Nephron progenitor cell (in vitro differentiated cells): Measurements from ENCODE around the gene LBHD2.
"Not testable (repeated sequence)": the region's sequence is repeated elsewhere in the genome, so short reads cannot be mapped to it uniquely, and the experiment has no call there.

Source experiments
- DNase-seq: peaks from one replicate; pipeline ENCODE4 v3.0.0; 2021
- H3K27ac Mint-ChIP-seq: 2 replicates; pipeline ENCODE4 v1.8.0; 2021; ENCODE audit warnings: mild to moderate bottlenecking, moderate library complexity, mixed read lengths
- H3K27me3 Mint-ChIP-seq: 2 replicates; pipeline ENCODE4 v1.8.0; 2021; ENCODE audit warnings: mild to moderate bottlenecking, low read depth, mixed read lengths; ENCODE audit not compliant: poor library complexity
- H3K36me3 Mint-ChIP-seq: 2 replicates; pipeline ENCODE4 v1.8.0; 2021; ENCODE audit warnings: low read depth, mixed read lengths
- H3K4me1 Mint-ChIP-seq: 2 replicates; pipeline ENCODE4 v1.8.0; 2021; ENCODE audit warnings: mixed read lengths
- H3K4me3 Mint-ChIP-seq: 2 replicates; pipeline ENCODE4 v1.8.0; 2021; ENCODE audit warnings: mild to moderate bottlenecking, moderate library complexity, mixed read lengths
- H3K9me3 Mint-ChIP-seq: 2 replicates; pipeline ENCODE4 v1.8.0; 2021; ENCODE audit warnings: mild to moderate bottlenecking, moderate library complexity, mixed read lengths
- CTCF ChIP-seq: fragments of 200-600 bp; sonication (generic); IDR thresholded peaks from 2 replicates; pipeline ENCODE4 v1.5.0; 2021; ENCODE audit warnings: antibody characterized with exemption

LBHD2 gene

GRCh38 chr14:103084021-103084919 lies at the start of gene LBHD2:
Gene LBHD2, plus strand, starts transcription at chr14:103084210. Its CDS starts 1,803 bp downstream, at chr14:103086013.
- H3K4me1 Mint-ChIP-seq: no peaks in the 10 kb centered on the region
- no peaks in the 10 kb centered on the region for H3K9me3 Mint-ChIP-seq
- H3K4me3 Mint-ChIP-seq: peak within 1 kb of the TSS; percentile 14
- peak; percentile 56 for DNase-seq
- H3K27ac Mint-ChIP-seq: no peak within 1 kb of the TSS
- peaks cover 27% of the 10 kb centered on the region for H3K27me3 Mint-ChIP-seq
- no peaks in the 10 kb centered on the region for H3K36me3 Mint-ChIP-seq
- no peak for TF ChIP-seq CTCF

- peaks cover 48% of the 10 kb centered on the region for H3K9me3 Mint-ChIP-seq
- no peak overlapping the region for H3K4me3 Mint-ChIP-seq
- H3K27ac Mint-ChIP-seq: no peak overlapping the region
- peaks cover 14% of the 10 kb centered on the region for H3K4me1 Mint-ChIP-seq
- peaks cover 4% of the 10 kb centered on the region for H3K27me3 Mint-ChIP-seq
- DNase-seq: no peak
- H3K36me3 Mint-ChIP-seq: peaks cover 67% of the 10 kb centered on the region
- TF ChIP-seq CTCF: no peak
Observed at GRCh38 chr14:103041464-103041863, 42.5 kb upstream of the LBHD2 start.

GRCh38 chr14:103043257-103044015 lies 40.6 kb upstream of the LBHD2 start:
- DNase-seq: no peak
- Mint-ChIP-seq H3K36me3 (peaks cover 70% of the 10 kb centered on the region), H3K27me3 (peaks cover 4% of the 10 kb centered on the region), H3K4me1 (peaks cover 25% of the 10 kb centered on the region), H3K27ac (no peak overlapping the region), H3K4me3 (no peak overlapping the region), H3K9me3 (peaks cover 38% of the 10 kb centered on the region)
- TF ChIP-seq CTCF: no peak

- peak overlapping the region; percentile 61 for H3K27ac Mint-ChIP-seq
- H3K27me3 Mint-ChIP-seq: peaks cover 4% of the 10 kb centered on the region
- peaks cover 30% of the 10 kb centered on the region for H3K4me1 Mint-ChIP-seq
- H3K4me3 Mint-ChIP-seq: no peak overlapping the region
- peaks cover 58% of the 10 kb centered on the region for H3K36me3 Mint-ChIP-seq
- TF ChIP-seq CTCF: no peak
- no peak for DNase-seq
- peaks cover 27% of the 10 kb centered on the region for H3K9me3 Mint-ChIP-seq
Observed at GRCh38 chr14:103045371-103045869, 38.6 kb upstream of the LBHD2 start.

GRCh38 chr14:103047453-103047852 lies 36.6 kb upstream of the LBHD2 start:
- not testable (repeated sequence) for H3K9me3 Mint-ChIP-seq, H3K27me3 Mint-ChIP-seq, DNase-seq, H3K4me3 Mint-ChIP-seq, H3K27ac Mint-ChIP-seq
- H3K36me3 Mint-ChIP-seq: peaks cover 38% of the 10 kb centered on the region
- H3K4me1 Mint-ChIP-seq: peaks cover 30% of the 10 kb centered on the region

GRCh38 chr14:103050935-103051334 lies 33.1 kb upstream of the LBHD2 start:
- H3K36me3 Mint-ChIP-seq: peaks cover 24% of the 10 kb centered on the region
- H3K4me1 Mint-ChIP-seq: peaks cover 38% of the 10 kb centered on the region
- DNase-seq: no peak
- TF ChIP-seq CTCF: no peak
- H3K27ac Mint-ChIP-seq: no peak overlapping the region
- no peaks in the 10 kb centered on the region for H3K9me3 Mint-ChIP-seq
- H3K4me3 Mint-ChIP-seq: no peak overlapping the region
- no peaks in the 10 kb centered on the region for H3K27me3 Mint-ChIP-seq
